GM13977 (cell line): ENCODE data around the gene NRP1.

Experiments
- DNase-seq: peaks from one replicate; pipeline ENCODE4 v3.0.0; 2012; ENCODE audit warnings: low spot score
- CTCF ChIP-seq: IDR thresholded peaks from 2 replicates; pipeline ENCODE4 v1.5.1; 2012; ENCODE audit warnings: mild to moderate bottlenecking, control low read depth; ENCODE audit not compliant: insufficient read depth; ENCODE audit errors: extremely low read depth, missing control alignments
- in situ Hi-C: fragments of 300-500 bp; cut with MboI; formaldehyde crosslinking; loops from one replicate; pipeline ENCODE4 v1.12.0; 2022; ENCODE audit warnings: low sequenced_read_pairs, low pct_unique_long_range_greater_than_20kb, mixed read lengths, inconsistent platforms; ENCODE audit not compliant: unreplicated experiment

Gene NRP1

GRCh38 chr10:33165911-33166310 lies 168.6 kb downstream of the NRP1 start:
- DNase-seq = no peak
- no peak for TF ChIP-seq CTCF
- in situ Hi-C loops = loop anchor here (25.0 kb wide), 1 partner anchor 379 kb away; no protein-coding TSS in a partner anchor

- in situ Hi-C loops = loop anchor here (25.0 kb wide), 1 partner anchor 377 kb away; no protein-coding TSS in a partner anchor
- no peak for DNase-seq
- no peak for TF ChIP-seq CTCF
Measured at GRCh38 chr10:33164060-33164709, 170.3 kb downstream of the NRP1 start.

- no peak for DNase-seq
- no peak for TF ChIP-seq CTCF
- in situ Hi-C loops = loop anchor here (25.0 kb wide), 1 partner anchor 375 kb away; no protein-coding TSS in a partner anchor
Measured at GRCh38 chr10:33162248-33162575, 172.3 kb downstream of the NRP1 start.

GRCh38 chr10:33161550-33162247 lies 172.8 kb downstream of the NRP1 start:
- no peak for TF ChIP-seq CTCF
- in situ Hi-C loops = loop anchor here (25.0 kb wide), 1 partner anchor 374 kb away; no protein-coding TSS in a partner anchor
- DNase-seq = no peak

- no peak for DNase-seq
- no peak for TF ChIP-seq CTCF
- in situ Hi-C loops = loop anchor here (25.0 kb wide), 1 partner anchor 373 kb away; no protein-coding TSS in a partner anchor
Measured at GRCh38 chr10:33160151-33160550, 174.3 kb downstream of the NRP1 start.

GRCh38 chr10:33157103-33157502 lies 177.4 kb downstream of the NRP1 start:
- no peak for DNase-seq
- in situ Hi-C loops = loop anchor here (25.0 kb wide), 1 partner anchor 370 kb away; no protein-coding TSS in a partner anchor
- no peak for TF ChIP-seq CTCF
